ENCODE results near the gene MTHFD1L.

Gene MTHFD1L

DNA sequence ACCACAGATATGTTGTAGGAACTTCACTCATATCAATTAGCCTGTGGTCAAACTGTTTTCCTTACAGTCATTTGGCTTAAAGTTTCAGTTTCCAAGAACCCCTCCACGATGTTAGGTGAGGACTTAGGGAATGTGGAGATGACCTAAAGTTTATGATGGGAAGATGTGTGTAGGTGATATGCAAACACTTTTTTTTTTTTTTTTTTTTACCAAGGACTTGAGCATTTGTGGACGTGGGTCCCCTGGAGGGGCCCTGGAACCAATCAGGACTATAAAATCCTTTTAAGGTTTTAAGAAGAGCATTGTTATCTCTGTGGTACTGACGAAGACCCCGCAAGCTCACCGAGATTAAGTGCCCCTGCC lies 478 bp upstream of the MTHFD1L start:
- FAIRE-seq (no peak), DNase-seq (ENCODE audit: low spot score) (no peak)

DNA sequence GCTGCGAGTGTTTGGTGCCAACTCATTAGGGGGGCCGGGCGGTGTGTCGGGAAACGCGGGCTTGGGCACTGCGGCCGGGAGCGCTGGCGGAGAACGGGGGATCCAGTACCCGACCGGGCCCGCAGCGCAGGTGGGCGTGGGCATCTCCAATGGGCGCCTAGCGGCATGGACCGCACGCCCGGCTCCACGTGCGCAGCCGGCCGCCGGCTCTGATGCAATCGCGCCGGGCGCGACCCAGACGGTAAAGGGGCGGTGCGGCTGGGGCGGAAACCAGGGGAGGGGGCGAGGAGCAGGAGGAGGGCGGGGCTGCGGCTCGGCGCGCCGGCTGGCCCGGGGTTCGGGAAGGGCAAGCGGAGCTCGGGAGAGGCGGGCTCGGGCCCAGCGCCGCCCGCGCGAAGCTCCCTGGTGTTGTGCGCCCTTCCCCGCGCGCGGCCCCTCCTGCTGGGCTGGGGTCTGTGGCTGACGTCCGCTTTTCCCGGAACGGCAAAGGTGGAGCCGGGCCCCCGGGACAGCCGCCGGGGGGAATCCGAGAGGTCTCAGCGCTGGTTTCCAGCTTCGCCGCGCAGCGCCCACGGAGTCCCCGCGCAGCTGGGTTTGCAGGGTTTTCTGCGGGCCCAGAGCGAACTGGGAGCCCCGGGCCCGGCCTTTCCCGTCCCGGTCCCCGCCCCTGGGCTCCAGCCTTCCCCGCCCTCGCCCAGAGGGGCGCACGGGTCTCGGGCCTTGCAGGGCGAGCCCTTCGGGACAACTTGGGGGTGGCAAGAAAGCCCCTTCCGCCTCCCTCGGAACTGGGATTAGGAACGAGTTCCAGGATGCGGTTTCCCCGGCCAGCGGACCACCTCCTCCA lies 867 bp downstream of the MTHFD1L start:
- no peak for FAIRE-seq

DNA sequence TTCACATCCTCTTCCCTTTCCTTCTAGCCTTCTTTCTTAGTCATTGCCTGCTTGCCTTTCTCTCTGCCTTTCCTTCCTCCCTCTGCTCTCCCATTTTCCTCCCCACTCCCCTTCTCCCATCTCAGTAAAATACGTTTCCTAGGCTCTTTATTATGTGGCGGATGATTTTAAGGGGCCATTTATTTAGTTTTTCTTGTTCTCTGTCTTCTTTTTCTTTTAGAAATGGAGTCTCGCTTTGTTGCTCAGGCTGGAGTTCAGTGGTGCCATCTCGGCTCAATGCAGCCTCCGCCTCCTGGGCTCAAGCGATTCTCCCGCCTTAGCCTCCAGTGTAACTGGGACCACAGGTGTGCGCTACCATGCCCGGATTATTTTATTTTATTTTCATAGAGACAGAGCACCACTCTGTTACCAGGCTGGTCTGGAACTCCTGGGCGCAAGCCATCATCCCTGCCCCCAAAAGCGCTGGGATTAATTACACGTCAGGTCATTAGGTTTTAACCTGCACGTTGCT lies 1.5 kb downstream of the MTHFD1L start:
- no peak for DNase-seq (ENCODE audit: low spot score)

More for the DNA sequence above, 867 bp downstream of the MTHFD1L start:
- peak; percentile 67 for DNase-seq (ENCODE audit: low spot score)

DNA sequence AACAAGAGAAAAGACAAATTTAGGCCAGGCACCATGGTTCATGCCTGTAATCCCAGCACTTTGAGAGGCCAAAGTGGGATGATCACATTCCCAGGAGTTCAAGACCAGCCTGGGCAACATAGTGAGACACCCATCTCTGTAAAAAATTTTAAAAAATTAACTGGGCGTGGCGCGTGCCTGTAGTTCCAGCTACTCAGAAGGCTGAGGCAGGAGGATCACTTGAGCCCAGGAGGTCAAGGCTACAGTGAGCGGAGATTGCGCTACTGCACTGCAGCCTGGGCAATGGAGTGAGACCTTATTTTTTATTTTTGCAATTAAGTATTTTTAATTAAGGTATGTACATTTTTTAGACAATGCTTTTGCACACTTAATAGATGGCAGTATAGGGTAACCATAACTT lies 3.3 kb downstream of the MTHFD1L start:
- FAIRE-seq, result no peak
- DNase-seq (ENCODE audit: low spot score), result no peak

More for the DNA sequence above, 1.5 kb downstream of the MTHFD1L start:
- no peak for FAIRE-seq

DNA sequence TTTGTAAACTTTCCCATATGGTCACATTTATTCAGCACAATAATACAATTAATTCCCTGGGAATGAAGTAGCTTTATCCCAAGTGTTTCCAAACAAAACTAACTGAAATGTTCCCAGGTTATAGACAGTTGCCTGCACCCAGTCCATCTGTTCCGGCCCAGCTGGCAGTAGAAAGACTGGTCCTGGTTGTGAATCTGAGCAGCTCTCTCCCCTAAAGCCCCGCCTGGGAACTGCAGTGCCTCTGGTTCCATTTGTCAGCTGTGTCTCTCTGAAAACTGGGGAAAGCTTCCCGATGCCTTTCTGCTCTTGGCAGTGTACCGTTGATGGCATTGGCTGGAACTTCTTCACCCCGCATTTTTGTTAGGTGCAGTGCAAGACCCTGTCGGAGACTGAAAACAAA lies 8.7 kb downstream of the MTHFD1L start:
- DNase-seq (ENCODE audit: low spot score), result no peak
- no peak for FAIRE-seq

DNA sequence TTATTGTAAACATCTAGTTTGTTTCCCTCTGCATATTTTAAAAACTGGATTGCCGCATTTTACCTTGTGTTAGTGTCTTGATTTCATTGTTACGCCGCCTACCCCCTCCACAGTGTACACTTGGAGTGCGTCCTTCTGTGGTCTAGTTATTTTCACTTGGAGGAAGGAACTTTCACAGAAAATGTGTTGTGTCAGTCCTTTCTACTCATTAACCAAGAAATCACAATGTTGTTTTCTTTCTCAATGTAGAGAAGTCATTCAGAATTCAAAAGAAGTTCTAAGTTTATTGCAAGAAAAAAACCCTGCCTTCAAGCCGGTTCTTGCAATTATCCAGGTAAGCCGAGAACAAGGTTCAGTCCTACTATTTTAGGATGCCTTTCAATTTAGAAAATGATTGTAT lies 10.3 kb downstream of the MTHFD1L start:
- no peak for DNase-seq (ENCODE audit: low spot score)
- FAIRE-seq, result no peak

DNA sequence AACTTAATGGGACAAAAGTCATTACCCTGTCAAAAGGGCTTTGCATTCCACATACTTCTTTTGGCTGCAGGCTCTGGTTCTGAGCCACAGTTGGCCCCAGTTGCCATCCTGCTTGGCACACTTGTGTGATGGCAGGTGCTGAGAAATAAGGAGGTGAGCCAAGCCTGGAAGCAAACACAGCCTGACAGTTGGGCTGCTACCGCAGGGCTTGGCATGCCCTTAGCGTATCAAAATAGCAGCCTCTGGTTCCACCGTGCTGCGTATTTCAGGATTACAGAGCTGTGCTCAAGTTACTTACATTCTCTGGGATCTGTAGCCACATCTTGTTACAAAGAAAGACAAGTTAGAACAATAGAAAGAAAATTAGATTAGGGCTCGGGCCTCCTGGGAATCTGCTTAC lies 11.1 kb downstream of the MTHFD1L start:
- no peak for DNase-seq (ENCODE audit: low spot score)
- no peak for FAIRE-seq

DNA sequence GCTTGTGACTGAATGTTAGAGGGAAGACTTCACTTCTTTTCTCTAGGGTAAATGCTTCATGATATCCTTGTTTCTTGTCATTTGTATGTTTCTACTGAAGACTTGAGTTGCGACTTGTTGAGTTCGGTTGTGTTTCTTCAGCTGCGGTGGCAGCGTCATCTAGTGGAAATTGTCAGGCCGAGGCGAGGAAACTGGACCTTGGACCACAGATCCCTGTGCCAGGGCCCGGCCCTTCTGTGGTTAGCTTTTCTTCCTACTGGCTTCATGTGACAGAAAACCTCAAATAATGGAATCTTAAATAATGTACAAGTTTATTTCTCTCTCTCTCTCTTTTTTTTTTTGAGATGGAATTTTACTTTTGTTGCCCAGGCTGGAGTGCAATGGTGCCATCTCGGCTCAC lies 12.4 kb downstream of the MTHFD1L start:
- FAIRE-seq (no peak), DNase-seq (ENCODE audit: low spot score) (no peak)

DNA sequence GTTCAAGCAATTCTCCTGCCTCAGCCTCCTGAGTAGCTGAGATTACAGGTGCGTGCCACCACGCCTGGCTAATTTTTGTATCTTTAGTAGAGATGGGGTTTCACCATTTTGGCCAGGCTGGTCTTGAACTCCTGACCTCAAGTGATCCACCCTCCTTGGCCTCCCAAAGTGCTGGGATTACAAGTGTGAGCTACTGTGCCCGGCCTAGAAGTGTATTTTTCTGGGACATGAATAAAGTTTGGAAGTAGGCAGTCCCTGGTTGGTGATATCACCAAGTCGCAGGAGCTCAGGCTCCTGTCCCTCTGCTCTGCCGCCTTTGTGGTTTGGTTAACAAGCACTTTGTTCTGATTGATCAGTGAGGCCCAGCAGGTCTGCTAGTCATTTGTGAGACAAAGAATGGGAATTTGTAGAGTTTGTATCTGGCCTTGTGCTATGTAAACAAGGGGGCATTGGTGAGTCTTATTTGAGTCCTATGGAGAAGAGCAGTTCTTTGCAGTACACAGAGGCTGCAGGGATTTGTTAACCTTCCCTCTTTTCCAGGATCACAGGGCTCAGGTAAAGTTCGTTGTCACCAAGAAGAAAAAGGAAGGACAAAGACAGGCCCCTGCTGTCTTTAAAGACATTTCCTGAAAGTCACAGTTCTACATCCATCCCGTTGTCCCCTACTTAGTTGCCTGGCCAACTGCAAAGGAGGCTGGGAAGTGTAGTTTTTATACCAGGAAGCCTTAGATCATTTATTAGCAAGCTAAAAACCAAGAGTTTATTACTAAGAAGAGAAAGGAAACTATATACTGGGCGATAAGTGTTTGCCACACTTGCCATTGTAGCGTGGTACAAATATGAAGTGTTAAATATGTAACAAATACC lies 13.1 kb downstream of the MTHFD1L start:
- FAIRE-seq (no peak), DNase-seq (ENCODE audit: low spot score) (no peak)

DNA sequence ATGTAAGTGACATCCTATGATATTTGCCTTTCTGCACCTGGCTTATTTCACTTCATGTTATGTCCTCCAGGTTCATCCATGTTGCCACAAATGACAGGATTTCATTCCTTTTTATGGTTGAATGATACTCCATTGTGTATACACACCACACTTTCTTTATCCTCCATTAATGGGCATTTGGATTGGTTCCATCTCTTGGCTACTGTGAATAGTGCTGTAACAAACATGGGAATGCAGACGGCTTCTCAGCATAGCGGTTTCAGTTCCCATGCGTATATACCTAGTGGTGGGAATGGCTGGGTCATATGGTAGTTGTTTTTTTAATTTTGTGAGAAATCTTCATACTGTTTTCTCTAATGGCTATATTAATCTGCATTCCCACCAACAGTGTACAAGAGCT lies 14.8 kb downstream of the MTHFD1L start:
- no peak for DNase-seq (ENCODE audit: low spot score)
- no peak for FAIRE-seq

DNA sequence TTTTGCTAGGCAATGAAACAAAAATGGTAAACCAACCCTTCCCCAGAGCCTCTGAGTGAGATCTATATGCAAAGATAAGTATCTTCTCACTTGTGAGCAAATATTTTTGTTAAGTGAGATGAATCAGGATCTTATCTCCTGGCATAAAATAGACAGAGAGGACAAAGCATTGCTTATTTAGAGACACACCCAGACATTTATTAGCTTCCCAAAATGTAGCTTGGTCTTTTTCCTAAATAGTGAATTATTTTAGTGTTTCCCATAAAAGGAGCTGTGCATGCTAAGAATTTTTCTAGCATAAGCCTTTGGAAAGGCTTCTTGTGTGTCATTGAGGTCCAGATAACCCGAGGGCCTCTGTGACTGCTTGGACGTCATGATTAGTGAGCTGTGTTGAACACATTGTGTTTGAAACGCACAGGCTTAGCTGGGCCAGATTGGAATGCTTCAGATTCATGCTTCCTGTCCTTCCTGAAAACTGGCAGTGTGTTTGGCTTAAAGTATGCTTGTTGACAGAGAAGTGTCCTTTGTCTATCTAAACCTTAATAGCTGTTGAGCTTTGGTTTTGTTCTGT lies 16.5 kb downstream of the MTHFD1L start:
- FAIRE-seq (no peak), DNase-seq (ENCODE audit: low spot score) (no peak)

DNA sequence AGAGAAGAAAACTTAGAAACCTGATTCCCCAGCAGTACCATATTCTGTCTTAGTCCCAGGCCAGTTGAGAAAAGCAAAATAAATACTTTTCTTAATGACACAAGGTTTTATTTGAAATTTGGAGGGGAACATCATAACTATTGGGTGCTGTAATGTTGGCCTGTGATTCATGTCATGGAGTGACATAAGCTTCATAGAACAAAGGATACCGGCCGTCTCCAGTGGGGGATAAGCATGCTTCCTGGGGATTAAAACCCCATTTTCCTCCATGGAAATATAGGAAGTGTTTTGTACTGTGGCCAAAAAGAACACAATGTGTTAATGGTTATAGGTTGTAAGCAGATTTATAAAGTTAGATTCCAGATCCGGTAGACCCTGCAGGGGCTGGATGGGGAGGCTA lies 18.0 kb downstream of the MTHFD1L start:
- DNase-seq (ENCODE audit: low spot score) (no peak), FAIRE-seq (no peak)

DNA sequence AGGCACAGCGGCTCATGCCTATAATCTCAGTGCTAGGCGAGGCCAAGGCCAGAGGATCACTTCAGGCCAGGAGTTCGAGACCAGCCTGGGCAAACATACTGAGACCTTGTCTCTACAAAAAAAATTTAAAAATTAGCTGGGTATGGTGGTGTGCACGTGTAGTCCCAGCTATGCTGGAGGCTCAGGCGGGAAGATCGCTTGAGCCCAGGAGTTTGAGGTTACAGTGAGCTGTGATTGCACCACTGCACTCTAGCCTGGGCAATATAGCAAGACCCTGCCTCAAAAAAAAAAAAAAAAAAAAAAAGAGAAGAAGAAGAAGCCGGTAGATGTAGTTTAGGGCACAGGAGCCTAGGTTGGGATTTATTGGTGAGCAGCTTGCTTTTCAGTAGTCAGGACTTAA lies 20.7 kb downstream of the MTHFD1L start:
- FAIRE-seq, result no peak
- DNase-seq (ENCODE audit: low spot score), result no peak

DNA sequence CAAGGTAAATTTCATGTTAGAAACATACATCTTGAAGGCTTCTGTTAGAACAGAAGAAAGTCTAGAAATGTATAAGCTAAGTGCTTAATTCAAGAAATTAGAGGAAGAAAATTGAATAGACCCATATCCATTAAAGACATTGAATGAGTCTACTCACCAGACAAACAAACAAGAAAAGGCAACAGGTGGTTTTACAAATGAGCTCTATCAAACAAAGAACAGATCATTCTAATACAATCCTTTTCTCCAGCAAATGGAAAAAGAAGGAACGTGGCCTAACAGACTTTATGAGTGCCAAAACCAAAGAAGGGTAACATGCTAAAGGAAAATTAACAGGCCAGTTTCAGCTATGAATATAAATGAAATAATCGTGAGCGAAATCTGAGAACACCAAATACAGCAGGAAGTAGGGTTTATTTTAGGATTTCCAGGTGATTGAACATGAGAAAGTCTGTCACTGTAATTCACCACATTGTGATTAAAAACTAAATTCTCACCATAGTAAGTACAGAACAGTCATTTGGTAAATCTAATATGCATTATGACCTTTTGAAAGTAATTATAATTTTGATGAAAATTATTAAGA lies 22.6 kb downstream of the MTHFD1L start:
- no peak for FAIRE-seq
- no peak for DNase-seq (ENCODE audit: low spot score)

DNA sequence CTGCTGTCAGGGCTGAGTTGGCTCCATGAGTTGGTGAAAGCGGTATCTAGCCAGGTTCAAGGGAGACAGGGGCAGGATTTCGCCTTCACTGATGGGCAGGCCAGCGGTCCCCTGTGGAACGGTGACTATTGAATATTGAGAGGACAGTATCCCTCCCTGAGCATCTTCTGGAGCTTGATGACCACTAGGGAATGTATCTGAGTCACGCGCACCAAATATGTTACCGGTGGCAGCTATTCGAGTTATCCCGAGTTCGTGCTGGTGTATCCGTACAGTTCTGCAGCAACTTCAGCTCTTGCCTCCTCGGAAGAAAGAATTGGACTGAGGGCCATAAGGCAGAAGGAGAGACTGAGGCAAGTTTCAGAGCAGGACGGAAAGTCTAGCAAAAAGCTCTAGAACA lies 24.8 kb downstream of the MTHFD1L start:
- no peak for DNase-seq (ENCODE audit: low spot score)
- no peak for FAIRE-seq

DNA sequence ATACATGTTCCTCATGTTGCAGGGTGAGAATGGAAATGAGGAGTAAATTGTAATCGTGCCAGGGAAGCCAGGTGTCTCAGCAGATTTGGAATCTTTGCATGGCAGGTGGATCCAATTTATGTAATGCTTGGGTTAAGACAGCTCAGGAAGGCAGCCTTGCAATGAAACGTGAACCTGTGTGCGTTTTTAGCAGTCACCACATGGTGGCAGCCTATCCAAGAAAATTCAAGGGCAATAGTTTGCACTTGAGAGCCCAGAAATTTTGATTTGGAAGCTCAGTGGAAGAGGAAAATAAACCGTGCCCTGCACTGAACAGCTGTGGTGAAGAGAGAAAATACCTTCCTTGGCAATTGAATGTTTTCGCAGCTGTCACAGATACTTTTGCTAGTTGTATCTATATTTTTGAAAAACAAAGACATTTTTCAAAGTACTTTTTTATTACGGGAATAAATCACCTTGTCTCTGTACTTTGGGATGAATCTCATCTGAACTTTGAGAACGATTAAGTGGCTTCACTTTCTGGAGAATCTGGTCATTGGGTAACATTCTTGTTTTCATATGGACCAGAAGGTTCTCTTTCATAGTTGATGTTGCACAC lies 26.5 kb downstream of the MTHFD1L start:
- FAIRE-seq (no peak), DNase-seq (ENCODE audit: low spot score) (peak; percentile 37)

DNA sequence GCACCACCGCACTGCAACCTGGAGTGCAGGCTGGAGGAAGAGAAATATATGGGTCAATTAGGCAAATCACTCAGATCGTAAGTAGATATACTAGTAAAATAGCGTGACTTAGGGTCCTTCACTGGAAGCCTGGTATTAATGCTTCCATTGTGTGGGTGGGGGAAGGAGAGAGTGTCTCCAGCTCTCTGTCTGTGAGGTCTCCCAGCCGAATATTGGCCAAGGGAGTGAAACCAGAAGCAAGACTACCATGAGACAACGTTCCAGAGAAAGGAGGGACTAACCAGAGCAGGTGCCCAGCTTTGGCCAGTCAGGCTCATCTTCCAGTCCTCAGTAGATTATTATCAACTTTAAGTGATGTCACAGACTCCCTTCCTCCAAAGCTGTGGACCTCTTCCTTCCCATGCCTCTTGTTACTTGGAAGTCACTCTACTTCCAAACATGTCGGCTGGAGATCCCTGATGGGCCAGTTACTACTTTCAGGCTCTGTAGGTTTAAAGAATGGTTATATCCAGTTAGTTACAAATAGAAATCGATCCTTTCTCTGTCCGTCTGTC lies 28.8 kb downstream of the MTHFD1L start:
- DNase-seq (ENCODE audit: low spot score) (no peak), FAIRE-seq (no peak)

DNA sequence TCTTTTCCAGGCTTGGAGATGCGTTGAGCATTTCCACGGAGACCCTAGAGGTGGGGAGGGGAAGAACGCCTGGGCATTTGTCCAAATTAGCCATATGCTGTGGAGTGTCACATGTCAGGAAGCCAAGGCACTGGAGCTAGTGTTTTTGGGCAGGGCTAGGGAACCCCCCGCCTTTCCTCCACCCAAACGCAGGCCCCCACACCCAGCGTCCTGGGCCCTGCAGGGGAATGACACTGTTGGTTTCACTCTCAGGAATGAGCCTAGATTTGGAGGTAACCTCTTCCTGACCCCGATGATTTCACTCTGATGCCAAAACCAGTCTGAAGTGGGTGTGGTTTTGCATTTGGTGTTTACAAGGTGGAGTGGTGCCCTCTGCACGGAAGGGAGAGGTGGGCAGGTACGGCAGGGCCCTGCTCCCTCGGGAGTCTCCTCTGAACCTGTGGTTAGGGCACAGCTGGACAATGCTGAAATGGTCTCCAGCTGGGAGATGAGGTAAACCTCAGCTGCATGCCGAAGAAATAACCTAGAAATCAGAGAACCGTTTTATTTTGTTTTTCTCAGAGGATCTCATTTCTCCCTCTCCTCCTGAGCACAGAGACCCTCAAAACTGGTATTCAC lies 29.5 kb downstream of the MTHFD1L start:
- FAIRE-seq (no peak), DNase-seq (ENCODE audit: low spot score) (no peak)

DNA sequence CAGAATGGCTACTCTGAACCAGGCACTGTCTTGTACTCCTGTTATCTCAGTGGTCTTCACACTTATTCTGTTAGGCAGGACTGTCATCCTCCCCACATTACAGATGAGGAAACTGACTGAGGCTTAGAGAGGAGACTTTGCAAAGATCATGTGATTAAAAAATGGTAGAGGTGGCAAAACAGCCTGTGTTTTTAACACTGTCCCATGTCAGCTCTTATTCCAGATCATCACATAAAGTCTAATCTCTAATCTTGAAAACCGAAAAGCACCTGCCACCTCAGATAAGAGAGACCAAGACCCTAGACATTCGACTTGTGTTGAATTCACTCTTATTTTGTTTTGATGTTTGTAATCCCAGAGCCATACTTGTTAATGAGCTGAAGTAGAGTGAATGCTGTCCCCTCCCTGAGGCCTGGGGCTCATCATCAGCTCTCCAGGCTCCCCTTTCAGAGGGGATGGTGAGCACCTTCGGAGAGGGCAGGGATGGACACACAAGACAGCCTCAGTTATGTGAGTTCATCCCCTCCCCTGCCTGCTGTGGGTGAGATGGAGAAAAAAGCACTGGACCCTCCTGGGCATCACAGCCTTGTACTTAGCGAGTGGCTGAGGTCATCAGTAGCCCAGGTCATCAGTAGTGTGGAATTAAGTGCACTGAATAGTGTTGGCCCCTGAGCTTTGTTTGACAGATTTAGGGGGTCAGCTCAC lies 30.6 kb downstream of the MTHFD1L start:
- no peak for FAIRE-seq
- DNase-seq (ENCODE audit: low spot score), result no peak

DNA sequence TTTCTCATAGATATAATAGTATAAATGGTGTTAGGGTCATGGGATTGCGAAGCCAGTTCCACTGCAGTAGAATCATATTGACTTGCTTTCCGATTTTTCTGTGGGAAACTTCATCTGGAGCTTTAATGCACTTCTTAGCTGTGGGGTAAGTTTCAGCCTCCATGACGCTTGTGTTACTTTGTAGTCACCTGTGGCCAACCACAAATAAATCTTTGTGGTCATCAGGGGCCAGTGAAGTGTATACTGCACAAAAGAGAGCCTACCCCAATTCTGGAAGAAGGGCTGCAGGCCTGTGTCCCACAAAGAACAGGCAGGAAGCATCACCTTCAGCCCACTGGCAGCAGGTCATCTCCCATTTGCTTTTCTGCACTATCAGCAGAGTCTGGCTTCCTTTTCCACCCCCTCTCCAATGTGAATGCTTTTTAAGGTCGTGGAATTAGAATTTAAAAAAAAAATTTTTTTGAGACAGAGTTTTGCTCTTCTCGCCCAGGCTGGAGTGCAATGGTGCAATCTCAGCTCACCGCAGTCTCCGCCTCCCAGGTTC lies 32.0 kb downstream of the MTHFD1L start:
- DNase-seq (ENCODE audit: low spot score) (no peak), FAIRE-seq (no peak)
